GM19324 (cell line): ENCODE measurements around the gene NPSR1.
"Not testable (repeated sequence)": the region's sequence is repeated elsewhere in the genome, so short reads cannot be mapped to it uniquely, and the experiment has no call there.

Source experiments
- ATAC-seq: cut with Tn5 transposase; IDR thresholded peaks from one replicate; pipeline ENCODE4 v1.9.1; 2021; ENCODE audit warnings: mild to moderate bottlenecking, moderate library complexity; ENCODE audit not compliant: unreplicated experiment, low FRiP score

NPSR1 gene

GRCh38 chr7:34657632-34658268, at the start of gene NPSR1:
NPSR1 (plus strand) TSS chr7:34658218; CDS start chr7:34658413, 195 bp downstream.
- no peak for ATAC-seq

GRCh38 chr7:34612661-34613060, 45.4 kb upstream of the NPSR1 start:
- no peak for ATAC-seq

- no peak for ATAC-seq
Observed at GRCh38 chr7:34620425-34620824, 37.6 kb upstream of the NPSR1 start.

- ATAC-seq: no peak
Observed at GRCh38 chr7:34622182-34622581, 35.8 kb upstream of the NPSR1 start.

- no peak for ATAC-seq
Observed at GRCh38 chr7:34622771-34623250, 35.2 kb upstream of the NPSR1 start.

GRCh38 chr7:34628618-34629017, 29.4 kb upstream of the NPSR1 start:
- not testable (repeated sequence) for ATAC-seq

- no peak for ATAC-seq
Observed at GRCh38 chr7:34652809-34653208, 5.2 kb upstream of the NPSR1 start.

GRCh38 chr7:34653787-34654186, 4.2 kb upstream of the NPSR1 start:
- ATAC-seq: no peak

- no peak for ATAC-seq
Observed at GRCh38 chr7:34655384-34655783, 2.6 kb upstream of the NPSR1 start.

GRCh38 chr7:34656041-34656440, 2.0 kb upstream of the NPSR1 start:
- no peak for ATAC-seq

- no peak for ATAC-seq
Observed at GRCh38 chr7:34659472-34660075, 1.6 kb downstream of the NPSR1 start.

- no peak for ATAC-seq
Observed at GRCh38 chr7:34662058-34662708, 4.2 kb downstream of the NPSR1 start.

GRCh38 chr7:34664755-34665154, 6.7 kb downstream of the NPSR1 start:
- no peak for ATAC-seq

GRCh38 chr7:34672430-34672829, 14.4 kb downstream of the NPSR1 start:
- no peak for ATAC-seq

GRCh38 chr7:34673066-34673465, 15.0 kb downstream of the NPSR1 start:
- no peak for ATAC-seq

GRCh38 chr7:34675749-34676374, 17.8 kb downstream of the NPSR1 start:
- no peak for ATAC-seq

GRCh38 chr7:34677491-34677890, 19.5 kb downstream of the NPSR1 start:
- no peak for ATAC-seq

- ATAC-seq: no peak
Observed at GRCh38 chr7:34687529-34687928, 29.5 kb downstream of the NPSR1 start.

GRCh38 chr7:34696415-34696814, 38.4 kb downstream of the NPSR1 start:
- no peak for ATAC-seq

GRCh38 chr7:34709771-34710170, 51.8 kb downstream of the NPSR1 start:
- no peak for ATAC-seq

- no peak for ATAC-seq
Observed at GRCh38 chr7:34718867-34719266, 60.8 kb downstream of the NPSR1 start.
